A673 (cell line): ENCODE results near the gene LAMA3. TPM values are rescaled to one million over a fixed set of nuclear protein-coding genes. Genes with fewer than 3 reads are reported as not detected.
A peak's percentile ranks its signal among the peaks of the same experiment; 100 is the strongest.

Experiments
- BruUV-seq: library from RNA; stranded (reverse); fragments of 400-500 nt; replicated peaks from 2 replicates; lab custom pipeline; 2021; lab: Mats Ljungman, UMichigan
- CTCF ChIA-PET: fragments of 300-600 bp; sonication (Branson Sonifier 250); formaldehyde crosslinking; loops from one replicate; lab custom pipeline; 2022; ENCODE audit warnings: antibody characterized with exemption; lab: Charles Lee
- POLR2A ChIA-PET: fragments of 300-600 bp; sonication (Branson Sonifier 250); formaldehyde crosslinking; loops from one replicate; lab custom pipeline; 2022; ENCODE audit warnings: antibody characterized with exemption; ENCODE audit not compliant: low non-redundant PET; lab: Charles Lee
- DNase-seq: peaks from one replicate; pipeline ENCODE4 v3.0.0-alpha.2; 2015; ENCODE audit warnings: low spot score
- H3K27ac ChIP-seq: fragments of 200-600 bp; sonication (generic); 2 replicates; pipeline ENCODE4 v1.5.1; 2016; ENCODE audit warnings: mixed run types, low read depth, mild to moderate bottlenecking, mixed read lengths, antibody characterized with exemption, low read length; ENCODE audit not compliant: poor library complexity, severe bottlenecking
- H3K27me3 ChIP-seq: fragments of 200-600 bp; sonication (generic); replicated peaks from 2 replicates; pipeline ENCODE4 v1.6.1; 2017; ENCODE audit warnings: mixed run types, low read depth, mild to moderate bottlenecking, mixed read lengths, antibody characterized with exemption, low read length; ENCODE audit not compliant: insufficient read depth, poor library complexity
- H3K36me3 ChIP-seq: fragments of 200-600 bp; sonication (generic); 2 replicates; pipeline ENCODE4 v1.6.1; 2016; ENCODE audit warnings: mixed run types, mild to moderate bottlenecking, mixed read lengths, antibody characterized with exemption, low read length; ENCODE audit not compliant: insufficient read depth, poor library complexity, severe bottlenecking
- H3K4me1 ChIP-seq: fragments of 200-600 bp; sonication (generic); 2 replicates; pipeline ENCODE4 v1.6.1; 2017; ENCODE audit warnings: mixed run types, mild to moderate bottlenecking, mixed read lengths, antibody characterized with exemption, low read length; ENCODE audit not compliant: insufficient read depth, poor library complexity, severe bottlenecking
- H3K4me3 ChIP-seq: fragments of 200-600 bp; sonication (generic); 2 replicates; pipeline ENCODE4 v1.5.1; 2016; ENCODE audit warnings: low read depth, mixed run types, mild to moderate bottlenecking, mixed read lengths, low read length; ENCODE audit not compliant: poor library complexity, severe bottlenecking
- H3K9me3 ChIP-seq: fragments of 200-600 bp; sonication (generic); 2 replicates; pipeline ENCODE4 v1.6.1; 2016; ENCODE audit warnings: mixed run types, low read depth, mild to moderate bottlenecking, mixed read lengths, antibody characterized with exemption, low read length; ENCODE audit not compliant: poor library complexity, severe bottlenecking
- EZH2 ChIP-seq: fragments of 200-600 bp; sonication (generic); IDR thresholded peaks from 2 replicates; pipeline ENCODE4 v1.6.1; 2017; ENCODE audit warnings: borderline replicate concordance, low read depth, mild to moderate bottlenecking, mixed read lengths, antibody characterized with exemption, low read length; ENCODE audit not compliant: poor library complexity, severe bottlenecking
- intact Hi-C: fragments of 100-400 bp; cut with micrococcal nuclease; formaldehyde crosslinking; loops from one replicate; pipeline ENCODE4 v1.10.0; 2022; ENCODE audit not compliant: unreplicated experiment
- total RNA-seq: library from RNA; stranded (reverse); gene quantifications from 2 replicates; pipeline ENCODE4 v1.2.3, GENCODE V29; 2021
- TF ChIP-seq, protein P1 (sequence below): fragments of 300-800, 200-600 bp; sonication (generic); conservative IDR thresholded peaks from 2 replicates; pipeline ENCODE4 v1.5.1; 2017; ENCODE audit warnings: low read depth, mild to moderate bottlenecking, antibody characterized with exemption, low read length, moderate library complexity, mixed read lengths

LAMA3 gene
- total RNA-seq, 1 experiment from 2014 or later: 2.7 TPM

DNA sequence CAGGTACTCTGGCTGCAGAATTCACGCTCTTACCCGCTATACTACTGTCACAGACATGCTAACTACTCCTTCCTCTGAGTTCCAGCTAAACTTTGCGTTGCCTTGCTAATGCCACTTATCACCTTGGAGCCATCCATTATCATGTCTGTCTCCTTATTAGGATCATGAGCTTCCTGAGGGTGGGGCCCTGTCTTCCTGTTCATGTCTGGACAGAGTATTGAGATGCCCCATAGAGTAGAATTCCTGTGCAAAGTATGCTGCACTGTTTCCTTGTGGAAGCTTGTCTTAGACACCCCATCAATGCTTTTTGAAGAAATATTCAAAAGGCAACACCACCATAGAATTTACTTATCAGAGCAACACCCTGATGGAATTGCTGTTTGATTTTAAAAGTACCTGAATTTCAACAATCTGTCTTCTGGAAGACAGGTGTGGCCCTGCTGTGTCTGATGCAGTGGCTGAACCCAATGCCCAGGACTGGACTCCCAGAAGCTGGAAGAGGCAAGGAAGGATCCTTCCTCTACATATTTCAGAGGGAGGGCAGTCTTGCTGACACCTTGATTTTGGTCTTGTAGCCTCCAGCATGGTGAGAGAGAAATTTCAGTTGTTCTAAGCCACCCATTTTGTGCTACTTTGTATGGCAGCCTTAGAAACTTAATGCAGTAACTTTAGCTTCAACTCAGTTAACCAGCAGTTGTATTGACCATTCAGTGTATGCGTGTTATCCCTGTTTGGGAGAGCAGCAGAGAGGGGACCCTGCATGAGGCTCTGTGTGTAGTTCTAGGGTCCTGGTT lies 5.6 kb downstream of the LAMA3 start:
- CTCF ChIA-PET: interaction anchor here (1.6 kb wide), 1 partner anchor 8 kb away, joined by 3 read pairs; no protein-coding TSS in a partner anchor
- no peak overlapping the region for H3K27ac ChIP-seq
- intact Hi-C loops: no loop called here

DNA sequence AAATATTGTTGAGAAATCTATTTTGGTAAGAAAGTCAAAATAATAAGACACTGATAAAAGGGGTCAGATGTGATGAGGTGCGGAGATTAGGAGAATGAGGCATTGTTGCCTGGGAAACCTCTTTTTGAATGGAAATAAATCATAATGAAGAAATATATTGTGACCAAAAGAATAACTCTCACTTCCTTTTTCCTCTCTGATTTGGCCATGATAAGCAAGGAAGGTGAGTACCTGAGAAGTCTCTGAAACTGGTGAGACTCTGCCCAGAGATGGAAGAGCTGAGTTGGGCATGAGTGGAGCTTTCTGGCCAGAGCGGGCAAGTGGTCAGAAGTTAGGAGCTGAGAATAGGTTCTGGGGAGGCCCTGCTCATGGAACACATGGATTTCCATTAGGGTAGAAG lies 11.8 kb downstream of the LAMA3 start:
- H3K36me3 ChIP-seq: no peaks in the 10 kb centered on the region
- ChIA-PET POLR2A (no interaction called here), CTCF (no interaction called here)
- no TSS peak for BruUV-seq
- no peak for TF ChIP-seq EZH2
- TF ChIP-seq, protein P1, sequence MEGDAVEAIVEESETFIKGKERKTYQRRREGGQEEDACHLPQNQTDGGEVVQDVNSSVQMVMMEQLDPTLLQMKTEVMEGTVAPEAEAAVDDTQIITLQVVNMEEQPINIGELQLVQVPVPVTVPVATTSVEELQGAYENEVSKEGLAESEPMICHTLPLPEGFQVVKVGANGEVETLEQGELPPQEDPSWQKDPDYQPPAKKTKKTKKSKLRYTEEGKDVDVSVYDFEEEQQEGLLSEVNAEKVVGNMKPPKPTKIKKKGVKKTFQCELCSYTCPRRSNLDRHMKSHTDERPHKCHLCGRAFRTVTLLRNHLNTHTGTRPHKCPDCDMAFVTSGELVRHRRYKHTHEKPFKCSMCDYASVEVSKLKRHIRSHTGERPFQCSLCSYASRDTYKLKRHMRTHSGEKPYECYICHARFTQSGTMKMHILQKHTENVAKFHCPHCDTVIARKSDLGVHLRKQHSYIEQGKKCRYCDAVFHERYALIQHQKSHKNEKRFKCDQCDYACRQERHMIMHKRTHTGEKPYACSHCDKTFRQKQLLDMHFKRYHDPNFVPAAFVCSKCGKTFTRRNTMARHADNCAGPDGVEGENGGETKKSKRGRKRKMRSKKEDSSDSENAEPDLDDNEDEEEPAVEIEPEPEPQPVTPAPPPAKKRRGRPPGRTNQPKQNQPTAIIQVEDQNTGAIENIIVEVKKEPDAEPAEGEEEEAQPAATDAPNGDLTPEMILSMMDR: no peak
- H3K4me1 ChIP-seq: no peaks in the 10 kb centered on the region
- DNase-seq: no peak
- H3K4me3 ChIP-seq: no peak overlapping the region
- no peaks in the 10 kb centered on the region for H3K9me3 ChIP-seq
- no peak overlapping the region for H3K27ac ChIP-seq
- H3K27me3 ChIP-seq: no peaks in the 10 kb centered on the region
- intact Hi-C loops: loop anchor here (5.0 kb wide), 2 partner anchors 111 to 204 kb away; no protein-coding TSS in a partner anchor

More for the DNA sequence above, 5.6 kb downstream of the LAMA3 start:
- H3K27me3 ChIP-seq: peaks cover 3% of the 10 kb centered on the region
- TF ChIP-seq, protein P1: no peak
- no peak for TF ChIP-seq EZH2
- no TSS peak for BruUV-seq
- DNase-seq: no peak
- no peak overlapping the region for H3K4me3 ChIP-seq
- no peaks in the 10 kb centered on the region for H3K36me3 ChIP-seq
- H3K9me3 ChIP-seq: no peaks in the 10 kb centered on the region
- H3K4me1 ChIP-seq: no peaks in the 10 kb centered on the region
- POLR2A ChIA-PET: no interaction called here

DNA sequence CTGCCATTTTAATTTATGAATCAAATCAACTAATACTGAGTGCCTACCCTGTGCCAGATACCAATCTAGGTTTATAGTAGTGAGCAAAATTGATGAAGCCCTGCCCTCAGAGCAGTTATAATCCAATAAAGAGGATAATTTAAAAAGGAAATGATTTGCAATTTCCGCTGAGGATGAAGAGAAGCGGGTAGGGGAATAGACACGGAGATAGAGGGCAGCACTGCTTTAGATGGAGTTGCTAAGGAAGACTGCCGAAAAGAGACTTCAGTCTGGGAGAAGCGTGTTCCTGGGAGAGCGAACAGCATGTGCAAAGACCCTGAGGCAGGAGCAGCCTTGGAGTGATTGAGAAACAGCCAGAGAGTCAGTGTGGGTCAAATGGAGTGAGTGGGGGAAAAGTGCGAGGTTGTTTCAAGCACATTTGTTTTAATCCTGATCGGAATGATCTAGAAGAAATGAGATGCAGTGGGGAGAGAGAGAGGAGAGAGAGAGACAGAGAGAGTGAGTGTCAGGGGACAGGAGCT lies 12.4 kb downstream of the LAMA3 start:
- Histone ChIP-seq H3K9me3 (no peaks in the 10 kb centered on the region), H3K27ac (no peak overlapping the region), H3K4me1 (no peaks in the 10 kb centered on the region), H3K4me3 (no peak overlapping the region), H3K36me3 (no peaks in the 10 kb centered on the region), H3K27me3 (no peaks in the 10 kb centered on the region)
- TF ChIP-seq, protein P1: 0 out of 2 replicates have a peak, but pooled peaks have one; percentile 46
- TF ChIP-seq EZH2: no peak
- BruUV-seq: no TSS peak
- ChIA-PET CTCF (interaction anchor here (1.9 kb wide), 1 partner anchor 79 kb away, joined by 31 read pairs; no protein-coding TSS in a partner anchor), POLR2A (no interaction called here)
- intact Hi-C loops: loop anchor here (5.0 kb wide), 2 partner anchors 111 to 204 kb away; no protein-coding TSS in a partner anchor
- peak; percentile 70 for DNase-seq
